ENCODE measurements around the gene PLXNA2. TPM values are rescaled to one million over a fixed set of nuclear protein-coding genes. Genes with fewer than 3 reads are reported as not detected.

Gene PLXNA2
- total and polyA plus RNA-seq, 7 donors, result 2.4 to 16.1 (median 6.4) TPM

DNA sequence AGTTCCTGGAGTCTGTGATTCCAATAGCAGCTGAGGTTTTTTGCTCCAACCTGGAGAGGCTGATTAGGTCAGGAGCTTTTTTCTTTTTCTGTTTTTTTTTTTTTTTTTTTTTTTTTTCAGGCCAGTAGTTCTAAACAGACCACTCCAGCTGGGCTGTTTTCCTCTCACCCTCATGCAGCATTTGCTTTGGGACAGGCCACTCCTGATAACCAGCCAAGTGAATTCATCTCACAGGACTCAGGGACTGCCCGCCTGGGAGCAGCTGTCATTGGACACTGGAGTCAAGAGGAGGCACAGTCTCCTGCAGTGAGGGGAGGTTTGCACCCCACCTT lies 22.9 kb downstream of the PLXNA2 start:
- Histone ChIP-seq H3K4me1 (peaks cover 0 to 53% (median 47%) of the 10 kb centered on the region in 4 donors), H3K27me3 (no peaks in the 10 kb centered on the region), H3K4me3 (no peak overlapping the region), H3K9me3 (no peaks in the 10 kb centered on the region), H3K27ac (peak overlapping the region in 3 of 4 donors; percentile 3 to 79 (median 77)), H3K36me3 (peaks cover 0 to 15% (median 8%) of the 10 kb centered on the region in 4 donors)
- TF ChIP-seq EP300 (IDR thresholded peaks at IDR 0.05) (no peak), POLR2A (IDR thresholded peaks at IDR 0.05) (no peak), POLR2AphosphoS5 (IDR thresholded peaks at IDR 0.05) (no peak)
- TF ChIP-seq, protein P1, sequence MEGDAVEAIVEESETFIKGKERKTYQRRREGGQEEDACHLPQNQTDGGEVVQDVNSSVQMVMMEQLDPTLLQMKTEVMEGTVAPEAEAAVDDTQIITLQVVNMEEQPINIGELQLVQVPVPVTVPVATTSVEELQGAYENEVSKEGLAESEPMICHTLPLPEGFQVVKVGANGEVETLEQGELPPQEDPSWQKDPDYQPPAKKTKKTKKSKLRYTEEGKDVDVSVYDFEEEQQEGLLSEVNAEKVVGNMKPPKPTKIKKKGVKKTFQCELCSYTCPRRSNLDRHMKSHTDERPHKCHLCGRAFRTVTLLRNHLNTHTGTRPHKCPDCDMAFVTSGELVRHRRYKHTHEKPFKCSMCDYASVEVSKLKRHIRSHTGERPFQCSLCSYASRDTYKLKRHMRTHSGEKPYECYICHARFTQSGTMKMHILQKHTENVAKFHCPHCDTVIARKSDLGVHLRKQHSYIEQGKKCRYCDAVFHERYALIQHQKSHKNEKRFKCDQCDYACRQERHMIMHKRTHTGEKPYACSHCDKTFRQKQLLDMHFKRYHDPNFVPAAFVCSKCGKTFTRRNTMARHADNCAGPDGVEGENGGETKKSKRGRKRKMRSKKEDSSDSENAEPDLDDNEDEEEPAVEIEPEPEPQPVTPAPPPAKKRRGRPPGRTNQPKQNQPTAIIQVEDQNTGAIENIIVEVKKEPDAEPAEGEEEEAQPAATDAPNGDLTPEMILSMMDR (IDR thresholded peaks at IDR 0.05), result no peak
- DNase-seq, result no peak
- intact Hi-C loops (cut with DNase I), result no loop called here
- 78 to 79% methylated on average over 1 of the region's 1 CpG for whole genome bisulfite sequencing, 2 donors

DNA sequence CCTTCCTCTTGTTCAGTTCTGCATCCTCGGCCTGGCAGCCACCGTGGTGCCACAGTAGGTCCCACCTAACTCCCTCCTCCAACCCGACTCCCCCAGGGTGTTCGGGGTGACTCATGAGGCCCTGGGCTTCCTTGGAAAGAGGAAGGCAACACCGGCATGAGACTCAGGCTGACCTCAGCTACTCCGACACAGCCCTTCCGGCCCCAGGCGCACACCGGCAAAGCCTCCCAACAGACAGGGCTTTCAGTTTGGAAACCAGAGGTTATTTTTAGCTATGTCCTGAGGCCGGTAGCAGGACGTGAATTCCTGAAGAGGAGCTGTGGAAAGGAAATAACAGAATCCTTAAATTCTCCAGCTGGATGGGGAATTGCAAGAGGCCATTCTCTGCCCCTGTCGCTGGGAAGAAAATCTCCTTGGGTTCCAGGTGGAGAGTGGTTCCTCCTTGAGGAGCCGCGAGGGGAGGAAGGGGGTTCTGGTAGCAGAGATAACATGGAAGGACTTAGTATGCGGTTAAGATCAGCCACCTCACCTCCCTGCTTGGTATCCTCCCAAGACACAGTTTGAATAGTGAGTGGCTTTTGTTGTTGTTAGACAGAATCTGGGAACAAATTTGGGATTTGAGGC lies 24.4 kb downstream of the PLXNA2 start:
- Histone ChIP-seq H3K4me3 (no peak overlapping the region), H3K36me3 (peaks cover 0 to 22% (median 11%) of the 10 kb centered on the region in 4 donors), H3K4me1 (peaks cover 0 to 51% (median 44%) of the 10 kb centered on the region in 4 donors), H3K9me3 (no peaks in the 10 kb centered on the region), H3K27ac (peak overlapping the region; percentile 71 to 79 (median 78)), H3K27me3 (no peaks in the 10 kb centered on the region)
- TF ChIP-seq POLR2A (IDR thresholded peaks at IDR 0.05) (no peak), POLR2AphosphoS5 (IDR thresholded peaks at IDR 0.05) (peak in 1 of 4 donors; percentile 50), EP300 (IDR thresholded peaks at IDR 0.05) (no peak)
- whole genome bisulfite sequencing, 2 donors, result 49 to 84% methylated on average over 15 of the region's 15 CpGs
- peak; percentile 84 for DNase-seq
- intact Hi-C loops (cut with DNase I), result no loop called here

DNA sequence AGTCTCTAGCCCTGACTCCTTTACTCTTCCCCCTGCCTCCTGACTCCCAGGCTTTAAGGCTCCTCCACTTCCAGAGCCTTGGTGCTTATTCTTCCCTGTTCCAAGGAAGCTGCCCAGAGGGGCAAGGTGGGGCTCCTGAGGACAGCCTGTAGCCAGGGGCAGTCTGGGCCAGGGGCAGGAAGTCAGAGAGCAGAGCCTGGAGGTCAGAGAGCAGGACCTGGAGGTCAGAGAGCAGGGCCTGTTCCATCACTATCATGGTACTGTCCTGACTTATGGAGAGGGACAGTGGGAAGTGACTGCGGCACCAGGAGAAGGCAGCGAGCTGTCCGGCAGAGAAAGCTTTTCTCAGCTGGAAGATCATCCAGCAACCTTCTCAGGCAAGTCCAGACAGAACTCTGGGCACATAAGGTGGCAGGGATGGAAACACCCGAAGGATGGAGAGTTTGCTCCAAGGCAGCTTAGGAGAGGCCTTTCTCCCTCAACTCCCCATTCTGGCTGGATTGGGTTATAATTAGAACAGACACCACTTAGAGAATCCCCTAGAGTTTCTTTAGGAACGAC lies 25.0 kb downstream of the PLXNA2 start:
- Histone ChIP-seq H3K27me3 (no peaks in the 10 kb centered on the region), H3K4me3 (no peak overlapping the region), H3K9me3 (no peaks in the 10 kb centered on the region), H3K4me1 (peaks cover 0 to 57% (median 45%) of the 10 kb centered on the region in 4 donors), H3K36me3 (peaks cover 0 to 22% (median 11%) of the 10 kb centered on the region in 4 donors), H3K27ac (peak overlapping the region; percentile 71 to 79 (median 78))
- no peak for DNase-seq
- TF ChIP-seq POLR2A (IDR thresholded peaks at IDR 0.05), result no peak
- 84 to 91% methylated on average over 5 of the region's 5 CpGs for WGBS, 2 donors
- intact Hi-C loops (cut with DNase I), result no loop called here

DNA sequence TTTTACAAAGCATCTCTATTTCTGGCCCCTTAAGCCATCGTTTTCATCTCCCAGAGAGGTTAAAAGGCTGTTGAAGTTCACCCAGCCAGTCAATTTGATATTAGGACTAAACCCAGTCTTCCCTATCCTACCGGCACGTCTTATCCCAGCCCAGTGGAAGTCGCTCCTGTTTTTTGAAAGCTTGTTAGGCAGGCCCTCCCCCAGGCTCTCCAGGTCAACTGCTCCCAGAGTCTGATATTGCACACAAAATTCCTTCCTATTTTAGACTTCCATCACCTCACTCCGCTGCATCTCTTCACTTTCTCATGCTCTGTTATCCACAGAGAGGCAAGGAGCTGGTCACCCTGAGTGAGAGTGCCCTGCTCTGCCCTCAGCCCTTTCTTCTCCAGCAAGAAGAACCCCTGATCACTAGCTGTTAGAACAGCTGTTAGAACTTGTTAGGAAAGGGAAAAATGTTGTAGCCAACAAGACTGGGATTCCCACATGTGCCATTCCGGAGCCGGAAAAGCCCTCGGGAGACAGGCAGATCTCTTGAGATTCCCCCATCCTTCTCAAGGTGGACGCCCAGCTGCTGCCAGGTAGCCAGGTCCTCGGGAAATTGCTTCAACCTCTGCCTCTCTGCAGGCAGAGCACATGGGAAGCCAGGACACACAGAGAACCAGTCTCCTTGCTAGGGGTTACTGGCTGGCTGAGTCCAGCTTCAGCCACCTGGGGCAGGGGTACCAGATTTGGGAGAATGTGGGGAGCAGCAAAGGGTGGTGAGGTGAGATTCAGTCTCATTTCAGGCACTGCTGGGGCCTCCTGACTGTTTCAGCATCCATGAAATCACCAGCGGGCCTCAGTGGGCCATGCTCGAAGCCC lies 25.7 kb downstream of the PLXNA2 start:
- peak overlapping the region; percentile 71 to 79 (median 78) for H3K27ac ChIP-seq
- H3K36me3 ChIP-seq, result peaks cover 0 to 22% (median 11%) of the 10 kb centered on the region in 4 donors
- no peak overlapping the region for H3K4me3 ChIP-seq
- TF ChIP-seq POLR2A (IDR thresholded peaks at IDR 0.05) (no peak), EP300 (IDR thresholded peaks at IDR 0.05) (no peak), POLR2AphosphoS5 (IDR thresholded peaks at IDR 0.05) (no peak)
- TF ChIP-seq, protein P1 (IDR thresholded peaks at IDR 0.05), result no peak
- H3K27me3 ChIP-seq, result no peaks in the 10 kb centered on the region
- no peak for DNase-seq
- 89 to 90% methylated on average over 12 of the region's 12 CpGs for whole genome bisulfite sequencing, 2 donors
- peaks cover 0 to 58% (median 45%) of the 10 kb centered on the region in 4 donors for H3K4me1 ChIP-seq
- intact Hi-C loops (cut with DNase I), result no loop called here
- no peaks in the 10 kb centered on the region for H3K9me3 ChIP-seq

DNA sequence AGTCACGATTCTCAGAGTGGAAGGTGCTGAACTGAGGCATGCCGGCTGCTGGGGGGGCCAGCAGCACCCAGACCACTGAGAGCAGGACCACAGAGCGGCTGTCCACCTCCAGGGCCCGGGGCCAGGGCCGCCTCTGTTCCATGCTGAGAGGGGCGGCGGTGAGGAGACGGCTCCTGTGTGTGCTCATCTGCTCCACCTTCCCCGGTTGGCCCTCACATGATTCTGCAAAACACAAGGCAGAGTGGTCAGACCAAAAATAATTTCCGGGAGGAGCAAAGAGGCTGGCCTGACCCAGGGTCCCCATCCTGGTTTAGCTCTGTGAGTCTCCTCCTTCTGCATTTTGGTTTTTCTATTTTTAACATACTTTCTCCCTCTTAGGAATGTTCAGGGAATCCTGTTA lies 26.4 kb downstream of the PLXNA2 start:
- no peak for TF ChIP-seq POLR2A (IDR thresholded peaks at IDR 0.05)
- TF ChIP-seq, protein P1 (IDR thresholded peaks at IDR 0.05), result no peak
- TF ChIP-seq EP300 (IDR thresholded peaks at IDR 0.05), result no peak
- TF ChIP-seq POLR2AphosphoS5 (IDR thresholded peaks at IDR 0.05), result no peak
- peak overlapping the region; percentile 71 to 79 (median 78) for H3K27ac ChIP-seq
- peaks cover 0 to 22% (median 11%) of the 10 kb centered on the region in 4 donors for H3K36me3 ChIP-seq
- intact Hi-C loops (cut with DNase I), result no loop called here
- H3K4me3 ChIP-seq, result no peak overlapping the region
- WGBS, 2 donors, result 81 to 88% methylated on average over 10 of the region's 10 CpGs
- no peaks in the 10 kb centered on the region for H3K9me3 ChIP-seq
- DNase-seq, result no peak
- H3K4me1 ChIP-seq, result peaks cover 0 to 58% (median 45%) of the 10 kb centered on the region in 4 donors
- no peaks in the 10 kb centered on the region for H3K27me3 ChIP-seq
